NCI-H2171 treated with DMSO at 0.1 percent for 48 hours (cell line): ENCODE results near the gene TCTN3.
"Not testable (repeated sequence)": the region's sequence is repeated elsewhere in the genome, so short reads cannot be mapped to it uniquely, and the experiment has no call there.

ENCODE experiments used
- DNase-seq: peaks from one replicate; lab custom pipeline; 2025; lab: John Stamatoyannopoulos, UW

Gene TCTN3, protein sequence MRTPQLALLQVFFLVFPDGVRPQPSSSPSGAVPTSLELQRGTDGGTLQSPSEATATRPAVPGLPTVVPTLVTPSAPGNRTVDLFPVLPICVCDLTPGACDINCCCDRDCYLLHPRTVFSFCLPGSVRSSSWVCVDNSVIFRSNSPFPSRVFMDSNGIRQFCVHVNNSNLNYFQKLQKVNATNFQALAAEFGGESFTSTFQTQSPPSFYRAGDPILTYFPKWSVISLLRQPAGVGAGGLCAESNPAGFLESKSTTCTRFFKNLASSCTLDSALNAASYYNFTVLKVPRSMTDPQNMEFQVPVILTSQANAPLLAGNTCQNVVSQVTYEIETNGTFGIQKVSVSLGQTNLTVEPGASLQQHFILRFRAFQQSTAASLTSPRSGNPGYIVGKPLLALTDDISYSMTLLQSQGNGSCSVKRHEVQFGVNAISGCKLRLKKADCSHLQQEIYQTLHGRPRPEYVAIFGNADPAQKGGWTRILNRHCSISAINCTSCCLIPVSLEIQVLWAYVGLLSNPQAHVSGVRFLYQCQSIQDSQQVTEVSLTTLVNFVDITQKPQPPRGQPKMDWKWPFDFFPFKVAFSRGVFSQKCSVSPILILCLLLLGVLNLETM

GRCh38 chr10:95693668-95694534, at the start of gene TCTN3:
Gene TCTN3, minus strand, starts transcription at chr10:95693927. Its CDS starts 28 bp downstream, at chr10:95693899.
- DNase-seq = peak; percentile 95

DNA sequence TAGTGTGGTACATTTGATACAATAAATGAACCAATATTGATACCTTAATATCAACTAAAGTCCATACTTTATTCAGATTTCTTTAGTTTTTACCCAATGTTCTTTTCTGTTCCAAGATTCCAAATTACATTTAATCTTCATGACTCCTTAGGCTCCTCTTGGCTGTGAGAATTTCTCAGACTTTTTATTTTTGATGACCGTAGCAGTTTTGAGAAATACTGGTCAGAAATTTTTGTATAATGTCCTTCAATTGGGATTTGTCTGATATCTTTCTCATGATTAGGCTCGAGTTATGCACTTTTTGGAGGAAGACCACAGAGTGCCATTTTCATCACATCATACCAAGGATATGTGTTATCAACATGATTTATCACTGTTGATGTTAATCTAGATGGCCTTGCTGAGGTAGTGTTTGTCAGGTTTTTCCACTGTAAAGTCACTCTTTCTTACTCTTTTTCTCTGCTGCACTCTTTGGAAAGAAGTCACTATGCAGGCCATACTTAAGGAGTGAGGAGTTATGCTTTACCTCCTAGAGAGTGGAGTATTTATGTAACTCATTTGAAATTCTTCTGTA, 49.3 kb upstream of the TCTN3 start:
- no peak for DNase-seq

GRCh38 chr10:95742485-95742884, 48.8 kb upstream of the TCTN3 start:
- no peak for DNase-seq

DNA sequence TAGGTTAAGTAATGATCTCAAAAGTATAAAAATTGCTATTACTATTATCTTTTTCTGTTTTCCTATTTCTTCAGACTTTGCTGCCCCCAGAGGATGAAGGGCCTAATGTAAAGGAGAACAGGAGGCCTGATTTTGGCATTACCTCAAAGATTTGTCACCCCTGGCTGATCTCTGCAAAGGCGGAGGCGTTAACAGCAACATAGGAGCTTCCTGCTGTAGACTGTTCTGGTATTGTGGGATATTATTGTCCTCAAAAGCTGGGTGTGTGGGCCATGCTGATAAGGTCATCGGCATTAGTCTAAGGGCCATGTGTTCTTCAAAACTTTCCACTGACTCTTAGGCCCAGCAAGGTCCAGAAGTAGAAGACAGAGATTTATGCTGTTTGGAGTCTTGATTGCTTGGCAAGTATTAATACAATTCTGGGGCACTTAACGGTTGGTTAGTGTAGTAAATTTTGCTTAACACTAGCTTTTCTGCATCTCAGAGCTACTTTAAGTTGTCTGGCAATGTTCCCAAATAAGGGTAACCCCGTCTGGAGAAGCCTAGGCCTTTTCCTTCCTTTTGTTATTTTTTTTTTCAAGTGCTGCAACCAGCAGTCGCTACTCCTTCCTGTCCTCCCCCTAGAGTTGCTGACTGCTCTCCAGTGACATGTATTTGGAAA, 48.2 kb upstream of the TCTN3 start:
- DNase-seq = no peak

GRCh38 chr10:95739056-95739455, 45.3 kb upstream of the TCTN3 start:
- no peak for DNase-seq

DNA sequence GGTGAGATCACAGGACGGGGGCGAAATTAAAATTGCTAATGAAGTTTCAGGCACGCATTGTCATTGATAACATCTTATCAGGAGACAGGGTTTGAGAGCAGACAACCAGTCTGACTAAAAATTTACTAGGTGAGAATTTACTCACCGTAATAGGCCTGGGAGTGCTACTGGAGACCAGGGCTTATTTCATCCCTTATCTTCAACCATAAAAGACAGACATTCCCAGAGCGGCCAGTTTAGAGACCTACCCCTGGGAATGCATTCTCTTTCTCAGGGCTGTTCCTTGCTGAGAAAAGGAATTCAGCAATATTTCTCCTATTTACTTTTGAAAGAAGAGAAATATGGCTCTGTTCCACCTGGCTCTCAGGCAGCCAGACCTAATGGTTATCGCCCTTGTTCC, 39.2 kb upstream of the TCTN3 start:
- not testable (repeated sequence) for DNase-seq

DNA sequence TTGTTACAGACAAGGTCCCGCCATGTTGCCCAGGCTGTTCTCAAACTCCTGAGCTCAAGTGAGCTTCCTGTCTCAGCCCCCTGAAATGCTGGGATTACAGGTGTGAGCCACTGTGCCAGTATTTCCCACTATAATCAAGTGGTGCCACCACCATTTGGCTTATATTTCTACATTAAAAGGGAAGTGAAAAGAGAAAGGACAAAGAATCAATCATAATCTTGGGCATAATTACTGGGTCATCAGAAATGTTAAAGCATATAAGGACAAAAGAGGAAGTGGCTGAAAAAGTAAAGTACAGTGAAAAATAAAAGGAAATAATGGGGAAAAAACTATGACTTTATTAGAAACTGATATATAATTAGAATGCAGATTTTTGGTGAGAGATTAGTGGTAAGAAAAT, 36.5 kb upstream of the TCTN3 start:
- DNase-seq = no peak

GRCh38 chr10:95729323-95730055, 35.8 kb upstream of the TCTN3 start:
- DNase-seq = no peak

GRCh38 chr10:95728526-95728925, 34.8 kb upstream of the TCTN3 start:
- no peak for DNase-seq

- not testable (repeated sequence) for DNase-seq
These were observed 28.8 kb upstream of the TCTN3 start for GRCh38 chr10:95722496-95722895.

DNA sequence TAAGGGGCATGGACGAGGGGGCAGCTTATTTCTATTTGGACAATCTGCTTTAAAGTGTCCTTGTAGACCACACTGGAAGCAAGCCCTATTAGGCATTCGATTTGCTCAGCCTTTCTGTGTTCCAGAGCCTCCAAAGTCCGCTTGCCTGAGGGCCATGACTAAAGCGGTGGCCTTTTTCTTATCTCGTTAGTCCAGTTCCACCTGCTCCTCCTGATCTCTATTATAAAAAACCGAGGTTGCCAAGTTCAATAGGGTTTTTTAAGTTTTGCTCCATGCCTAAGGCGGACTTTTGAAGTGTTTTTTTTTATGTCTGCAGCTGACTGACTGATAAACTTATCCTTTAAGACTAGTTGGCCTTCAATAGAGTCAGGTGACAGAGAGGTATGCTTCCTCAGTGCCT, 27.0 kb upstream of the TCTN3 start:
- not testable (repeated sequence) for DNase-seq

DNA sequence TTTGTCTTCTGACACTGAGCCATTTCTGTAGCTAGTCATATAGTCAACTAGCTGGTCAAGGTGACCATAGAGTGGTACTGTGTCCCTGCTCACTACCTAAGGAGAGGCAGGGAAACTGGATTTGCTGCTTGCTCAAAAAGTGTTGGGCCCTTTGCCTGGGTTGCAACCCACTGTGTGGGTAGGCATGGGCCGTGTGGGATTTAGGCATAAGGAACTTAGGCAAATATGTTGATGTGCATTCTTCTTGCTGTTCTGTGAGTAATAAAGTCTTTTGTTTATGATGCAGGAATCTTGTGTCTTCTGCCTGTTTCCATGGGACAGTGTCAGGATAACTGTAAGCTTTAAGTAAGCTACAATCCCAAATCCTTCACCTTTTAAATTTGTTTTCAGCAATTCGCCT, 23.1 kb upstream of the TCTN3 start:
- DNase-seq = no peak

DNA sequence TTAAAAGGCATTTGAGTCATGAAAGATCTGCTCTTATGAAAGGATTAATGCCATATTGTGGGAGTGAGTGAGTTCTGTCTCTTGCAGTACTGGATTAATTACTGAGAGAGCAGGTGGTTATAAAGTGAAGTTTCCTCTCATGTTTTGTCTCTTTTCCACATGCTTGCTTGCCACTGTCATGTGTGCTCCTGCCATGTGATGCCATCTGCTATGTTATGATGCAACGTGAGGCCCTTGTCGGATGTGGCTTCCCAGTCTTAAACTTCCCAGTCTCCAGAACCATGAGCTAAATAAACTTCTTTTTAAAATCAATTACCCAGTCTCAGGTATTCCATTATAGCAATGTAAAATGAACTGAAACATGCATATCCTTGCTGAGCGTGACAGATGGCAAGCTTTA, 22.7 kb upstream of the TCTN3 start:
- no peak for DNase-seq

GRCh38 chr10:95711492-95711891, 17.8 kb upstream of the TCTN3 start:
- no peak for DNase-seq

DNA sequence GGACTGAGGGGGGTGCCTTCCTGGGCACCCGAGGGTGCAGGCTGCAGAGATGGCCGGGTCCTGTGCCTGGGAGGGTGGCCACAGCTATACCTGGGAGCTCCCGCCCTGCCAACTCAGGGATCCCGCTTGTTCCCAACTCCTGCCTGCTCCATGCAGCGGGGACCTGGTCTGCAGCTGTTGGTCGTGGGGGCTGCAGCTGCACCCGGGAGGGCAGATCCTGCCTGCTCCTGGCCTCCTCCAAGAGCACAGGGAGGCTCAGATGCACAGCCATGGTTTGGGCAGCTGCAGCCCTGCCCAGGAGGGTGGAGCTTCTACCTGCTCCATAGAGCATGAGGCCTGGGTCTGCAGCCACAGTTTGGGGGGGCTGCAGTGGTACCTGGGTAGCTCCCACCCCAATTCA, 13.3 kb upstream of the TCTN3 start:
- DNase-seq = no peak

- no peak for DNase-seq
These were observed 12.8 kb upstream of the TCTN3 start for GRCh38 chr10:95706573-95706972.

- DNase-seq = no peak
These were observed 4.7 kb upstream of the TCTN3 start for GRCh38 chr10:95698415-95698814.

DNA sequence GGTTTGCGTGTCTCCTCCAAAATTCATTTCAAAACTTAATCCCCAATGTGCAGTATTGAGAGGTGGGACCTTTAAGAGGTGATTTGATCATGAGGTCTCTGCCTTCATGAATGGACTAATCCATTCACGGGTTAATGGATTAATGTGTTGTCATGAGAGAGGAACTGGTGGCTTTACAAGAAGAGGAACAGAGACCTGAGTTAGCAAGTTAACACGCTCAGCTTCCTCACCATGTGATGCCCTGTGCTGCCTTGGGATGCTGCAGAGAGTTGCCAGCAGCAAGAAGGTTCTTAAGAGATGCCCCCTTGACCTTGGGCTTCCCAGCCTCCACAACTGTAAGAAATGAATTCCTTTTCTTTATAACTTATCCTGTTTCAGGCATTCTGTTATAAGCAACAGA, 3.7 kb upstream of the TCTN3 start:
- DNase-seq = no peak

DNA sequence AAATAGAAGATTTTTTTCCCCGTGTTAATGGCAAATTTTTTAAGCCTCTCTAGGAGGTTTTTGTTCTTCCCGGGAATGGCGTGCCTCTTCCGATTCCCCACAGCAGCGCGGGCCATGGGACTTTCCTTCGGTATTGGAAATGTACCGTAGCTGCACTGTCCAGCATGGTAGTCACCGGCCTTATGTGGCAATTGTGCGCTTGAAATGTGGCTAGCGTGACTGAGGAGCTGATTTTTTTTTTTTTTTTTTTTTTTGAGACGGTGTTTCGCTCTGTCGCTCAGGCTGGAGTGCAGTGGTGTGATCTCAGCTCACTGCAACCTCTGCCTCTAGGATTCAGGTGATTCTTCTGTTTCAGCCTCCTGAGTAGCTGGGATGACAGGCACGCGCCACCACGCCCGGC, 938 bp upstream of the TCTN3 start:
- no peak for DNase-seq

GRCh38 chr10:95693071-95693667, 558 bp downstream of the TCTN3 start:
- DNase-seq = no peak

- no peak for DNase-seq
These were observed 2.4 kb downstream of the TCTN3 start for GRCh38 chr10:95691281-95691680.
